Fibroblast of lung (primary cell): Measurements from ENCODE around the gene SC5D. TPM values are rescaled to one million over a fixed set of nuclear protein-coding genes. Genes with fewer than 3 reads are reported as not detected.

Experiments
- DNase-seq, 2 donors: peaks; one replicate each; pipeline versions ENCODE4 v3.0.0 to v3.0.0-alpha.2; 2010; ENCODE audit warnings: low read depth in 2 of 2
- H2AFZ ChIP-seq: 2 replicates; pipeline ENCODE4 v1.5.1; 2012; ENCODE audit warnings: low read length, control low read depth, inconsistent platforms
- H3K27ac ChIP-seq: 2 replicates; pipeline ENCODE4 v1.5.1; 2011; ENCODE audit warnings: low read length, control low read depth; ENCODE audit not compliant: insufficient read depth
- H3K27me3 ChIP-seq: 2 replicates; pipeline ENCODE4 v1.5.1; 2011; ENCODE audit warnings: mild to moderate bottlenecking, low read length; ENCODE audit not compliant: control insufficient read depth, insufficient read depth
- H3K36me3 ChIP-seq: 2 replicates; pipeline ENCODE4 v1.5.1; 2011; ENCODE audit warnings: low read length; ENCODE audit not compliant: control insufficient read depth, insufficient read depth
- H3K4me1 ChIP-seq: 2 replicates; pipeline ENCODE4 v1.5.1; 2011; ENCODE audit warnings: low read length; ENCODE audit not compliant: control insufficient read depth, insufficient read depth; ENCODE audit errors: extremely low read depth
- H3K4me2 ChIP-seq: 2 replicates; pipeline ENCODE4 v1.5.1; 2011; ENCODE audit warnings: low read length, control low read depth; ENCODE audit not compliant: insufficient read depth; ENCODE audit errors: extremely low read depth
- H3K4me3 ChIP-seq, 4 experiments: fragments of 200-600 bp in 1 of 4; sonication (generic) in 1 of 4; replicated peaks in 1 of 4; 2 replicates each; pipeline ENCODE4 v1.5.1; 2011 to 2016; ENCODE audit warnings: low read length in 4 of 4, low read depth in 3 of 4, mild to moderate bottlenecking in 3 of 4, control low read depth in 2 of 4, inconsistent platforms in 1 of 4, mixed read lengths in 1 of 4; ENCODE audit not compliant: insufficient read depth in 1 of 4; ENCODE audit errors: control extremely low read depth in 1 of 4
- H3K79me2 ChIP-seq: 2 replicates; pipeline ENCODE4 v1.5.1; 2012; ENCODE audit warnings: mild to moderate bottlenecking, low read length, inconsistent platforms; ENCODE audit not compliant: control insufficient read depth, insufficient read depth
- H3K9ac ChIP-seq: 2 replicates; pipeline ENCODE4 v1.5.1; 2011; ENCODE audit warnings: mild to moderate bottlenecking, low read length, control low read depth; ENCODE audit not compliant: insufficient read depth
- H3K9me3 ChIP-seq: 2 replicates; pipeline ENCODE4 v1.5.1; 2012; ENCODE audit warnings: low read depth, low read length; ENCODE audit not compliant: control insufficient read depth, insufficient read depth
- H4K20me1 ChIP-seq: 2 replicates; pipeline ENCODE4 v1.5.1; 2011; ENCODE audit warnings: low read length; ENCODE audit not compliant: control insufficient read depth, insufficient read depth; ENCODE audit errors: extremely low read depth
- CTCF ChIP-seq, 2 donors: IDR thresholded peaks in 1 of 2; conservative IDR thresholded peaks in 1 of 2; 1 replicate in 1 of 2; 2 replicates in 1 of 2; pipeline ENCODE4 v1.5.1; 2011 to 2012; ENCODE audit warnings: low read length in 2 of 2, control low read depth in 1 of 2, inconsistent platforms in 1 of 2, low read depth in 1 of 2, mild to moderate bottlenecking in 1 of 2
- EZH2 ChIP-seq: IDR thresholded peaks from 2 replicates; pipeline ENCODE4 v1.5.1; 2012; ENCODE audit warnings: low read length, control low read depth, mild to moderate bottlenecking; ENCODE audit errors: missing control alignments
- polyA plus RNA-seq, 2 donors: library from polyadenylated mRNA; depleted of rRNA in 1 of 2; stranded (reverse) in 1 of 2; unstranded in 1 of 2; fragments of >200 nt; gene quantifications; 2 replicates each; pipeline ENCODE4 v1.2.1, GENCODE V29; 2011 to 2012; ENCODE audit warnings: missing spikeins in 1 of 2
- total RNA-seq: library from RNA; depleted of rRNA; stranded (reverse); fragments of >200 nt; gene quantifications from 2 replicates; pipeline ENCODE4 v1.2.1, GENCODE V29; 2014

The SC5D gene
- total and polyA plus RNA-seq, 2 donors (not counting 1 experiment from before 2014, with no cell fraction given) = 102 to 112 TPM

- Histone ChIP-seq H3K79me2 (no peaks in the 10 kb centered on the region), H3K4me3 (no peak overlapping the region), H3K9ac (no peak overlapping the region), H3K4me2 (no peak overlapping the region), H3K27ac (no peak overlapping the region), H2AFZ (no peak overlapping the region), H3K4me1 (no peaks in the 10 kb centered on the region), H3K9me3 (no peaks in the 10 kb centered on the region), H4K20me1 (no peaks in the 10 kb centered on the region), H3K27me3 (peaks cover 7% of the 10 kb centered on the region), H3K36me3 (no peaks in the 10 kb centered on the region)
- TF ChIP-seq CTCF (conservative IDR thresholded peaks at IDR 0.05 in 1 of 2, IDR thresholded peaks at IDR 0.05 in 1 of 2; ENCODE audit: low read depth in 1 of 2, low read length in 2 of 2) = no peak
- no peak for TF ChIP-seq EZH2
- no peak for DNase-seq
Measured at GRCh38 chr11:121351083-121351630, 58.6 kb downstream of the SC5D start.

GRCh38 chr11:121352251-121352891 lies 59.8 kb downstream of the SC5D start:
- no peaks in the 10 kb centered on the region for H3K9me3 ChIP-seq
- H4K20me1 ChIP-seq = no peaks in the 10 kb centered on the region
- no peak for TF ChIP-seq CTCF (conservative IDR thresholded peaks at IDR 0.05 in 1 of 2, IDR thresholded peaks at IDR 0.05 in 1 of 2; ENCODE audit: low read depth in 1 of 2, low read length in 2 of 2)
- TF ChIP-seq EZH2 = no peak
- no peak overlapping the region for H3K4me3 ChIP-seq
- H3K4me1 ChIP-seq = no peaks in the 10 kb centered on the region
- H3K9ac ChIP-seq = no peak overlapping the region
- peaks cover 7% of the 10 kb centered on the region for H3K27me3 ChIP-seq
- no peak overlapping the region for H3K4me2 ChIP-seq
- H3K27ac ChIP-seq = no peak overlapping the region
- H3K79me2 ChIP-seq = no peaks in the 10 kb centered on the region
- H3K36me3 ChIP-seq = no peaks in the 10 kb centered on the region
- DNase-seq = no peak
- H2AFZ ChIP-seq = no peak overlapping the region

- no peaks in the 10 kb centered on the region for H3K79me2 ChIP-seq
- H2AFZ ChIP-seq = no peak overlapping the region
- no peaks in the 10 kb centered on the region for H3K4me1 ChIP-seq
- DNase-seq = no peak
- H3K27ac ChIP-seq = no peak overlapping the region
- H3K27me3 ChIP-seq = peaks cover 8% of the 10 kb centered on the region
- no peaks in the 10 kb centered on the region for H4K20me1 ChIP-seq
- no peaks in the 10 kb centered on the region for H3K9me3 ChIP-seq
- H3K9ac ChIP-seq = no peak overlapping the region
- TF ChIP-seq EZH2 (no peak), CTCF (conservative IDR thresholded peaks at IDR 0.05 in 1 of 2, IDR thresholded peaks at IDR 0.05 in 1 of 2; ENCODE audit: low read depth in 1 of 2, low read length in 2 of 2) (no peak)
- no peaks in the 10 kb centered on the region for H3K36me3 ChIP-seq
- no peak overlapping the region for H3K4me2 ChIP-seq
- no peak overlapping the region for H3K4me3 ChIP-seq
Measured at GRCh38 chr11:121354192-121354591, 61.6 kb downstream of the SC5D start.
